Measurements from ENCODE around the gene CENPP.

CENPP gene

DNA sequence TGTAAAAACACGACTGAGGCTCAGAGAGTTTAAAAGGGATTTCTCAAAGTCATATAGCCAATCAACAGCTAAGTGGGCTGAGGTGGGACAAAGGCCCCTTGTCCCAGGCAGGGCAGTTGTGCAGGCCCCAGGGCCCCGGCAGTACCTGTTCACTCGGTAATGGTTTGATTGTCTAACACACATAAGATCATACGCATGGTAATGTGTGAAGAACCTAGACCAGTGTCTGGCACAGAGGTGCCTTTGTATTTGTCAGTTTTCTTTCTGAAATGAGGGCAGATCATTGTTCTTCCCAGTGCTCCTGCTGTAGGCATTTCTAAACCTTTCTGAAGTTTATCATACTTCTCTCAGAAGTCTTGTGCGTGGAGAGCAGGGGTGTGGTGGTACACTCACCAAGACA lies 277.3 kb downstream of the CENPP start:
- no peak for DNase-seq

DNA sequence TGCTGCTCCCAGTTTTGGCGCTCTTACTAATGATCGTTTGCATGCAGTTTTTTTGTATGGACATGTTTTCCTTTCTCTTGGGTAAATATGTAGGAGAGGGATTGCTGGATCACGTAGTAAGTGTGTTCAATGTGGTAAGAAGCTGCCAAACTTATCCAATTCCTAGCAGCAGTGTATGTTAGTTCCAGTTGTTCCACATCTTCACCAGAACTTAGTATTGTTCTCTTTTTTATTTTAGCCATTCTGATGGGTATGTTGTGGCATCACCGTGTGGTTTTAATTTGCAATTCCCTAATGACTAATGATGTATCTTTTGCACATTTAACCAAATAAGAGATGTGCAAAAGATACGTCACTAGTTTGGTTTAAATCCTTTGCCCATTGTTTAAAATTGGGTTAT lies 278.2 kb downstream of the CENPP start:
- no peak for DNase-seq

DNA sequence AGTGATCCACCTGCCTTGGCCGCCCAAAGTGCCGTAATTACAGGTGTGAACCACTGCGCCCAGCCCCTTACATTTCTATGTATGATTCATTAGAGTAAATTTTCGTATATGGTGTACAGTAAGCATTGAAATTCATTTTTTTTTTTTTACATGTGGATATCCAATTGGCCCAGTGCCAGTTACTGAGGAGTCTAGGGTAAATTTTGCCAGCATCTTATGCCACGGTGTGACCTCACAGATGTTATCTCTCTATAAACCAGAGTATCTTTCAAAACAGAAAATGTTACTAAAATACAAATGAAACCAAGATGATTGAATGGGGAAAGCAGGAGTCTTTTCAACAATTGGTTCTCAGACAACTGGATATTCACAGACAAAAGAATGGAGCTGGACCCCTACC lies 279.5 kb downstream of the CENPP start:
- DNase-seq, result no peak

DNA sequence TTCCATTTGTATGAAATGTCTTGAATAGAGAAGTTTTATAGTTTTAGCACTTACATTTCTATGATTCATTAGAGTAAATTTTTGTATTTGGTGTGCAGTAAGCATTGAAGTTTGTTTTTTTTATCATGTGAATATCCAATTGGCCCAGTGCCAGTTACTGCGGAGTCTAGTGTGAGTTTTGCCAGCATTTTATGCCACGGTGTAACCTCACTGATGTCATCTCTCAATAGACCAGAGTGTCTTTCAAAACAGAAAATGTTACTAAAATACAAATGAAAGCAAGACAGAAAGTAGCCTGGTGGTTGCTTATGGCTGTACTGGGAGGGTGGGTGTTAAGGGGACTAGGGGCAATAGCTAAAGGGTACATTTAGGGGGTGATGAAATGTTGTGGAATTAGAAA lies 281.3 kb downstream of the CENPP start:
- no peak for DNase-seq

DNA sequence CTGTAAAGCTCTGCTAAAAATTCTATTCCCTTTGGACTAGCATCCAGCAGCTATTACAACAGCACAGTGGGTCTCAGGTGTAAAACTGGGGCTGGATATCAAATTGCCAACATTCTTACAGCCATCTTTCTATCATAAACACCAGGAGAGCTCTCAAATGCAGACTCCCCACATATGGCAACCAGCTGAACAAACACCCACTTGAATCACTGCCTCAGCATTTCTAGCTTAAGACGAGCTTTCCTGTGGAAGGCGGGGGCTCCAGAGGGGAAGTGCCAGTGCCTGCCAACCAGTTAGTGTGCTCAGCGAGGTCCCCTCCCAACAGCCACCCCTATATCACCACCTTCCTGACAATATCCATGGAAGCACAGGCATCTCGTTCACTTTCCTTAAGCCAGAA lies 282.0 kb downstream of the CENPP start:
- DNase-seq, result no peak

DNA sequence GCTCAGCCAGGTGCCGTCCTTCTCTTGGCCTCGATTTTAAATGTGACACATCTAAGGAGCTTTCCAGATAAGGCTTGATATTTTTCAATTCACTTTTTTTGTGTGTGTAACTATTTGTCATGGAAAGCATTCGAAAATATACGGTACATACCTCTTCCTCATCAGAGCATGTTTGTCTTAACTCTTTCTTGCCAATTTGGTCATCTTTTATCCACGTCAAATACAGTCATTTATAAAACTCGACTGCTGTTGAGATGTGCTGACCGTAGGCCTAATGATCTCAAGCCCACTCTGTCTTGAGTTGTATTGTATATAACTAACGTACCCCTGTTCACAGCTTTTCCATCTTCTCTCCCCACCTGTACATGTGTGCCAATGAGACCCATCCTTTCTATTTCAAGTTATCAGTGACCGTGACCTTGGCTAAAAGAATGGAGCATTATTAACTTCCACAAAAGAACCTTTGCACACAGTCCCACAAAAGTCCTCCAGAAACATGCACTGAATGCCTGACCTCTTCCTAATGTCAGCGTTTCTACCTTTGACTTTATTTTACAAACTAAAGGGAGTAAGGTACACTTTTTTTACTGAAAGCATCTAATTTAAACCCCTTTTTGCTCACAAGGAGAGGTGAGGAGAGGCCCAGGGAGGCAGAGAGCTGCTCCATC lies 282.6 kb downstream of the CENPP start:
- DNase-seq, result no peak

DNA sequence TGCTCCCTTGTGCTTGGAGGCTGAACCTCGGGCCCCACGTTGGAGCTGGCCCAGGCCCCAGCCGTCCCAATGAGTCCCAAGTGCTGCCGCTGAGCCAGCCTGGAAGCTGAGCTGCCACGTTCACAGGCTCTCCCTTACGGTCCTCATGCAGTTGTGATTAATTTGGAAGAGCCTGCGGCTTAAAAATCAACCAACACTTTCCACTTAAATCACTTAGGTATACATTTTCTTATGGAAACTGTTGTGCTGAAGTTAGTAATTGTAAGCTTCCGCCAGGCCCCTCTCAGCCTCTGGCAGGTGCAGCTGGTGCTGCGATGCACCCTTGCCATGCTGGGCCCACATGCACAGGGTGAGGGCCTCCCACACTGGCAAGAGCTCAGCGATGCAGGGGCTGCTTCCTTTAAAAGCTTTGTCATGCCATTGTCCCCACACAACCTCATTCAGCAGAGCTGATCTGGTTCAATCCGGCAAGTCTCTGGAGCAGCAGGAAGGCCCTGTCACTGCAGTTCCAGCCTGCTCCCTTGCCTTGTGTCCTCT lies 283.2 kb downstream of the CENPP start:
- DNase-seq, result no peak

DNA sequence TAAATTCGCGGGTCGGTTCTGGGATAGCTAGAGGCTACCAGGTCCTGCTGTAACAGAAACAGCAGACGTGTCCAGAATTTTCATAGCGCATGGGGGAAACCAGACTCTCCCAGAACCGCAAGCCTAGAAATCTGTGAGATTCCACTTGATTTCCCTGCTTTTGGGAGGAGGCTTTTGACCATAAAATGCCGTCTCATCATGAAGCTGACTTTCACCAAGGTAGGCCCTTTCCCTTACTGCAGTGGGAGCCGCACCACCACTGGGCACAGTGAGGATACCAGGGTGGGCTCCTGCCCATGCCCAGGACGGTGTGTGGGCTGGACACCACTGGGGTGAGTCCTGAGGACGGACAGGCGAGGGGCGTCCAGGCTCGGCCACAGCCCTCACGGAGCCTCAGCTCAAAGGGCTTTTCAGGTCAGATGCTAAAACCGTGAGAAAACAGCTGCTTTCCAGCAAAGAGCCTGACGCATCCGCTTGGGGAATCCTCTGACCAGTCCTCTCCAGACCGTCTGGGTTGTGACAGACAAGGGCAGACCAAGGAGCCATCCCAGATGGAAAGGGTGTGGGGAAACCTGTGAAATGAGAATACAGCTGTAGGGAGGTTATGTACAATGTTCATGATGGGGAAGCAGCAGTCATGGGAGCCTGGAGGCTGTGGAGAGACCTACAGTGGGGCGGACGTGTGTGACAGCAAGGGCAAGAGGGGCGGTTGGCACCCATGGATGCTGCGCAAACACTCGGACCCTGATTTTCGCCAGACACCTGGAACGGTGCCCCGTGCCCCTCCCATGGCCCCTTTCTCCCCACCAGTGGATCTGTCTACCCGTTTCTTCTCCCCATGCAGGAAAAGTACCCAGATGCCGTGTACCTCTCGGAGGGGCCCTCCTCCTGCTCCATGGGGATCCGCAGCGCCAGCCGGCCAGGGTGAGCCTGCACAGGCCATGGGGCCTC lies 285.0 kb downstream of the CENPP start:
- no peak for DNase-seq

DNA sequence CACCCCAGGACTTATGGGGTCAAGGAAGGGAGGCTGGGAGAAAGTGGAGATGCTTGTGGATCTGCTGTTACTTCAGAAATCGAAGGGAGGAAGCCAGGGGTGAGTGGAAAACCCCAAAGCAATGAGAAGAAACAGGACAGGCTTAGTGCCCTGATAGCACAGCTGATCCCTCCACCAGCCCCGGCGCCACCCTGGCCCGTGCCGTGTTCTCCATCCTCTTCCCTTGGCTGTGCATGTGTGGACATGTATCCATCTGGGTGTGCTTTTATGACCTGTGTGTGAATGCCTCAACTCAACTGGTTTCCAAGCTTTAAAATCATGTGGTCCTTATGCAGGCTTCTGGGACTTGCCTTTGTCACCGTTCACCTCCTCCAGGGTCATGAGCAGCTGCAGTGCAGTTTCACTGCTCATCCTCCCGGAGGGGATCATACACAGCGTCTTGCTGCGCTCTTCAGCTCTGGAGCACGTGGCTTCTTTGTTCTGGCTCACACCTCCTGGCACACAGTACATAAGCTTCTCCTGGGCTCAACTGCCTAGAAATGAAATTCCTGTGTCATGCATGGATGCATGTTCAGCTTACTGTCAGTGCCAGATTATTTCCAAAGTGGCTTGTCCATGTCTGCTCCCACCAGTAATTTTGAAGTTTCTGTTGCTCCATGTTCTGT lies 286.0 kb downstream of the CENPP start:
- DNase-seq, result no peak

DNA sequence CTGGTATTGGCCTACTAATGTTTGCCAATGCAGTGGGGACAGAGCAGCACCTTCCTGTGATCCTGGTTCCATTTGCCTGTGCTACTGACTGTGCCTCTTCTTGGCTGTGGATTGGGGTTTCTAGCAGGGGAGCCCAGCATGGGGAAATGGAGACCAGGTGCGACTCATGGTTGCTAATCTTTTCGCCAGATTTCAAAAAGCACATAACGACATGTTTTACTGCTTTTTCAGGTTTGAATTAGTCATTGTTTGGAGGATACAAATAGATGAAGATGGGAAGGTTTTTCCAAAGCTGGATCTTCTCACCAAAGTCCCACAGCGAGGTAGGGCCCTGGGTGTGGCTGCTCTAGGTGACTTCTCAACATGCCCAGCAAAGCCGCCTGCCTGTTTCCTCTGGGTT lies 286.5 kb downstream of the CENPP start:
- DNase-seq, result no peak

DNA sequence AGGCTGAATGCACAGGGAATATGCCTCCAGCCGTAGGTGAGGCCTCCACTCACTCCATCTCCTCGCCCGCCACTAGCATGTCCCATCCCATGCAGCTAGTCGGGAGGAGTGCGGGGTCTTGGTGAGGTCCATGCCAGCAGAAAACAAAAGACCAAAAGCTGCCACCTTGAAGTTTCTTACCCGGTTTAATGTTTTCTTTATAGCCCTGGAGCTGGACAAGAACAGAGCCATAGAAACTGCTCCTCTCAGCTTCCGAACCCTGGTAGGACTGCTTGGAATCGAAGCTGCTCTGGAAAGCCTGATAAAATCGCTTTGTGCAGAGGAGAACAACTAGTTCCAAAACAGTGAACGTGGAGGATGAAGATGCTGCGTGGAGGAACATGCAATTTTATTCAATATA lies 287.1 kb downstream of the CENPP start:
- DNase-seq, result no peak

DNA sequence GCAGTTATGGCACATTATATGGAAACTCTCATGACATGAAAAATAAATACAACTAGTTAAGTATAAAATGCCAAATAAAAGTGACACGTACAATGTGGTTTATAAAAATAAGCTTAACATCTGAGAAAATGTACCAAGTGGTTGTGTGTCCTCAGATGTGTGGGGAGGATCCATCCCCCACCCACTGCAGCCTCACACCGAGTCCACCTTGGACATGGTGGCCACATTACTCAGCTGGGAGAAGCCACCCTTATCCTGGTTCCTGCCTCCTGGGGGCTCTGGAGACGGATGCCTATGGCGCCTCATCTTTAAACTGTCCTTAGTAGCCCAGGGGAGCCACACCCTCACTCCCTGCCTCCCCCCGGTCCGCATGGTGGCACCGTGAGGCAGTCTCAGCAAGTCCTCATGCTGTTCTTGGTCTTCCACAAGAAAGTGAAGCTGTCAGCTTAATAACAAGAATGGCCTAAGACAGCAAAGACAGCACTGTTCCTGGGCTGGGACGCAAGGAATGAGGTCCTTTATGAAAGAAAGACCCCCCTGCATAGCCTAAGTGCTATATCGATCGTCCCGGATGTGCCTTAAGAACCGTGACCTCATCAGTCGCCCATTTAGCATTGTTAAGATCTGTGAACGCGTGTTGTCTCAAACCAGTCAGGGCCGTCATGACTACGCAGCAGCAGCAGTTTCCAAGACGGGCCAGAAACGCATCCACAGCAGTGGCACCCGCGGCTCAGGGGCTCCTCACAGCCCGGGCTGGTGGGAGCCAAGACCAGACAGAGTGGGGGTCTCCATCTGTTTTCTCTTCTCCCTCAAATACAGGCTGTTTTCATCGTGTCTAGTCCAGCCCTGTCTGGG lies 287.7 kb downstream of the CENPP start:
- no peak for DNase-seq

DNA sequence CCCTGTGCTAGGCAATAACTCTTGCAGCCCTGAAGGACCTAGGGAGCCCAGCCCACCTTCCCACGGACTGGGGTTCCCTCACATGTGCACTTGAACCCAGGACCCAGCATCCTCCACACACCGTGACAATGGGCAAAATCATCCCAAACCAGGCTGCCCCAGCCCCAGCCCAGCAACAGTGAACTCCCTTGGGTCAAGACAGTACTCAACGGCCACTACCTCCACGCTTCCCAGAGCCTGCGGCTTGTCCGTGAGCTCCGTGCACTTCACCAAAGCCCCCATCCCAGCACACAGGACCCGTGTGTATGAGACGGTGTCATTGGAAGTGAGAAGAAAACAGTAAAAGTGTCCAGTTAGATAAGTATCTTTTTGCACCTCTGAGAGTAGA lies 288.4 kb downstream of the CENPP start:
- DNase-seq, result no peak

DNA sequence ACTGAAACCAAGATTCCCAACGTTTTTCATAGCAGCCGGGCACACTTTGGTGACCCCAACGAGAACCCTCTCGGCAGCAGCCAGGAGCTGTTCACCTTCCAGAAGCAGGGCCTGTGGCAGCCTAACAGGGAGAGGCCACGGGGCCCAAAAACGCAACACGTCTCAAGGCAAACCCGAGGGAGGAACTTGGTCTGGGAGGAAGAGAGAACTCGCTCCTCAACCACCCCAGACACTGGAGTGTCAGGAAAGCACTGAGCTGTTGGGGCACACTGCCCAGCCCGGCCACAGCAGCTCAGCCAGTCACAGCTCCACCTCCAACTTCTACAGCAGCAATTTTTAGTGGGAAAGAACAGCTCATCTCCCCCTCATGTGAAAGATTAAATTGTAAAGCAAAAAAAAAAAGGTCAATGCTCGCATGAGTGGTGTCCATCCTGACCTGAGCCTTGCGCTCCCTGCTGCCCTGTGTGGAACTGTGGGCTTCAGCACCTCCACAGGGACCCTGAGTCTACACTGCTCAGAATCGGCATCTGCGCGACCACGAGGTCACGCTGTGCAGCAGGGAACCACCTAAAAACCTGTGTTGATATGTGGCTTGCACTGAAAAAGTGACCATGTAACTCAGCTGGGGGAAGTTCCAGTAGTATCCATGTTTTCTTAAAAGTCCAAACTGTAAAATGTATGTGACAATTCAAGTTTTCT lies 289.2 kb downstream of the CENPP start:
- DNase-seq, result peak; percentile 21 to 25

DNA sequence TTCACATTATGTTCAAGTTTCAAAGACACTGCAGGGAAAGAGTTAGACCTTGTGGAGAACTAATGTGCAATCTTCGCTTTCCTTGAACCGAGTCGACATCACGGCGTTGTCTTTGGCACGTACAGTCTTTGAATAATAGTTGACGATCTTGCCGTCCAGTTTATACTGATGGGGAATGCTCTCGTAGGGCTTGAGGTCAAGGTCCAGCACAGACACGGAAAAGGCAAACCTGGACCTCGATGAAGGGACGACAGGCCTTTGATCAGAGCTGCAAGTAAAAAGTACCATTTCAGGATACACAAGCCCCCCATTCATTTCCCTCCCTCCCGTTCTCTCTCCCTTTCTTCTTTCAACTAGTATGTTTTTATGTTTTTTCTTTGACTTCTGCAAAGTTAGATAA lies 290.0 kb downstream of the CENPP start:
- no peak for DNase-seq

DNA sequence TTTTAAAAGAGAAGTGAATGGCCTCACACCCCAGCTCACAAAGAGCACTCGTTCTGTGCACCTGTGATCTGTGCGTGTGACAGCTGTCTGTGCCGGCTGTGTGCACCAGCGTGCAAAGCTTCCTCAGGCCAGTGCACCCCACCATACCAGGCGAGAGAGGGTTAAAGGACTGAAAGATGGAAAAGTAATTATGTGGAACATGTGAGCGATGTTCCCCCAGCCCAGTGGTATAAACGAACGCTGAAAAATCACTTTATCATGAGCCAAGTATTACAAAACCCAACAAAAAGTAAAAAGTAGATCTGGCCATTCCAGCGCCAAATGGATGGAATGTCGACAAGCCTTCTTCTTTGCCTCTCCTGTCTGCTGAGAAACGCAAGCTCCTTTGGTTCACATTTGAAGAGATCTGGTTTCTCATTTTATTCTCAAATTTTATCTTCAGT lies 290.5 kb downstream of the CENPP start:
- no peak for DNase-seq

DNA sequence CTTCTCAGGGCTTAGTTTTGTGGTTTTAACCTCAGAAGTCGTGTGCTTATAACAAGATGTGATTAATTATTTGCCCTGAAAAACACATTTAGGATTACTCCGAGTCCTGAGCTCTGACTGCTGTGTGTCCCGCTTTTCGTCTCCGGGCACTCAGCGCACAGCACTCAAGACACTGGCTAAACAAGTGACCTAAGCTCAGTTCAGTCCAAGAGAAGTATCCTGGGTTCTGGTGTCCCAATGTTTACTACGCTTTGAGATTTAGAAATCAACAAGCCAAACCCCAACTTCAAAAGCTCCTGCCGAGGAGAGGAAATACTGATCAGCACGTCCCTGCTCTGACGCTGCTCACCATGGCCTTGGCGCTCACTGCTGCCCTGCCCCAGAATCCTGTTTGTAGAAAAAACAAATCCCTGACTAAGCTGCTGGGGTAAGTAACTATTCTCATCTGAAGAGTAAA lies 290.9 kb downstream of the CENPP start:
- no peak for DNase-seq

DNA sequence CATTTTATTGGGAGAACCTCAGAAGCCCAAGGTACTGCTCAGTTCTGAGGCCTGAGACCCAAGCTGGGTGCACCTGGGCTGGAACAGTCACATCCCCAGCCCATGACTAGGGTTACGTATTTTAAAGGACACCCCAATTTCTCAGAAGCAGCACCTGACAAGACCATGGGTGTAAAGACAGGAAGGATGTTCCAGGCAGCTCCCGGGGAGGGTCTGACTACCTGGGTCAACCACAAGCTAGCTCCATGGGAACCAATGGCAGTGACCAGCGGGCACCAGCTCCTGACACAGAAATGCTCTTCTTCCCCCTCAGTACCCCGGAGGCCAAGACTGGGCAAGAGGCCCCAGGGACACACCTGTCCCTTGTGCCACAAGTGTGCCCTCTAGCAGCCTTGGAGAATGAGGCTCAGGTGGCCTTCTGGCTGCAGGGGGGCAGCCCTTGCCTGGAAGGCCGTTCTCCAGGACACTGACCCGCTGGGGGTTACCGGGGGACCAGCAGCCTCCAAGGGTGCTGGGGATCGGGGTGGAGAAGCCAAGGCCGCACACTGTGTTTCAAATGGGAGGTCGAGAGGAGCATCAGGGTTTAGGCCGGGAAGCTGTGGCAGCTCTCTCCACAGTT lies 291.6 kb downstream of the CENPP start:
- no peak for DNase-seq

DNA sequence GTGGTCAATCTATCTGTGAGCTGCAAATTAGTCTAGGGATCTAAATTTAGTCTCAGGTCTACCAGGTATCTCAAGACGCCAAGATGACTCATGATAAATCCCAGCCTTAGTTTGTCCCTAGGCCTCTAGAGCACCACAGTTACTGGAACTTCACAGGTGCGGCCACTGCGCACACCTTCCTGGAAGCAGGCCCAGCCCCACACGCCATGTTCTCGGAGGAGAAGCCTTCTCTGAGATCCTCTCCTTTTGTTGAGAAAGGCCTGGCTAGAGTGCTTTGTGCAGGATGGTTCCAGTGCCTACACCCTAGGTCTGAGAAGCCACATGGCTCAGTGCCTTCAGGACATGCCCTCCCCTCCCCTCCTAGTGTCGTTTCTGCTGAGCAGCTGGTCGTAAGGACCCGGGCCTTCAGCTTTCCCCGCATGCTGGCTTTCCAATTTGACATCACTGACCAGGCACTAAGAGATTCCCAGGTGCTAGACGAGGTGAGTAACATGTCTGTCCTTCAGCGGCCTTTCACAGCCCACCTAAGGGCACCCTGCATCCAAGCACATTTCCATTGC lies 292.3 kb downstream of the CENPP start:
- DNase-seq, result no peak

DNA sequence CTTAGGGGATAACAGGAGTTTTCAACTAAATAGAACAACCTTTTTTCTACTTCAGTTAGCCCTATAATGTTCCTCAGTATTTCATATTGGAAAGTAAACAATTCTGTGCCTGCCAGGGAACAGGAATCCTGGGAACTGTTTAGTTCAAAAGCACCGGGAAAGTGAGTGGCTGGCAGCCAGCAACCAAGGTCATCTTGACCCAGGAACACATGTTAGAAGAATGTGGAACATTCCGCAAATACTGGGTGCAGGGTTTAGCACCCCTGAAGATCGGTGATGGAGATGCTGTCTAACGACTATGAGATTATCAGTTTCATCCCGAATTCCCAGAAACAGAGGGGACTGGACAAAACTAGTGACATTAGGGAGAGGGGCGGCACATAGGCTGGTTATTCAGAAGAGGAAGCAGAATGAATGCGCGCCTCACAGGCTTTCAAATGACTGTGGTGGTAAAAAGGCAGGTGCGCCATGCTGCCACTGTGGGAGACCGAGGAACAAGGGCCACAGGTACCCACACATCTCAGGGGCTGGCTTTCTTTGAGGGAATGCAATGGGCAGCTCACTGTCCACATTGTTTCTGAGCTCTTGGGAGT lies 293.0 kb downstream of the CENPP start:
- DNase-seq, result no peak

Data from Kasumi-1 (cell line).